Muscle layer of duodenum (tissue), 2 donors: ENCODE measurements around the gene RHOT2.

Experiments
- H3K27ac ChIP-seq: one replicate; pipeline ENCODE4 v1.7.0; 2013; ENCODE audit warnings: mild to moderate bottlenecking, low read length
- H3K27me3 ChIP-seq: one replicate; pipeline ENCODE4 v1.7.0; 2013; ENCODE audit warnings: low read depth, mild to moderate bottlenecking, control low read depth, low read length
- H3K36me3 ChIP-seq, 2 donors: one replicate each; pipeline ENCODE4 v1.7.0; 2013; ENCODE audit warnings: low read length in 2 of 2, control low read depth in 1 of 2, mild to moderate bottlenecking in 1 of 2; ENCODE audit not compliant: insufficient read depth in 2 of 2, control insufficient read depth in 1 of 2
- H3K4me1 ChIP-seq, 2 donors: one replicate each; pipeline ENCODE4 v1.7.0; 2013; ENCODE audit warnings: low read length in 2 of 2, mild to moderate bottlenecking in 2 of 2, control low read depth in 1 of 2, moderate library complexity in 1 of 2; ENCODE audit not compliant: insufficient read depth in 2 of 2, control insufficient read depth in 1 of 2
- H3K4me3 ChIP-seq, 2 donors: one replicate each; pipeline ENCODE4 v1.7.0; 2013; ENCODE audit warnings: low read length in 2 of 2, low read depth in 1 of 2, mild to moderate bottlenecking in 1 of 2
- H3K9me3 ChIP-seq, 2 donors: one replicate each; pipeline ENCODE4 v1.7.0; 2013; ENCODE audit warnings: low read length in 2 of 2, control low read depth in 1 of 2, mild to moderate bottlenecking in 1 of 2; ENCODE audit not compliant: control insufficient read depth in 1 of 2
- donor health status: healthy.

The RHOT2 gene

GRCh38 chr16:716768-717325, 48.9 kb downstream of the RHOT2 start:
- Histone ChIP-seq H3K9me3 (no peaks in the 10 kb centered on the region), H3K4me3 (peak overlapping the region in 1 of 2 donors; percentile 81), H3K36me3 (no peaks in the 10 kb centered on the region), H3K27me3 (no peaks in the 10 kb centered on the region), H3K4me1 (peaks cover 9 to 57% of the 10 kb centered on the region in 2 donors), H3K27ac (no peak overlapping the region)

DNA sequence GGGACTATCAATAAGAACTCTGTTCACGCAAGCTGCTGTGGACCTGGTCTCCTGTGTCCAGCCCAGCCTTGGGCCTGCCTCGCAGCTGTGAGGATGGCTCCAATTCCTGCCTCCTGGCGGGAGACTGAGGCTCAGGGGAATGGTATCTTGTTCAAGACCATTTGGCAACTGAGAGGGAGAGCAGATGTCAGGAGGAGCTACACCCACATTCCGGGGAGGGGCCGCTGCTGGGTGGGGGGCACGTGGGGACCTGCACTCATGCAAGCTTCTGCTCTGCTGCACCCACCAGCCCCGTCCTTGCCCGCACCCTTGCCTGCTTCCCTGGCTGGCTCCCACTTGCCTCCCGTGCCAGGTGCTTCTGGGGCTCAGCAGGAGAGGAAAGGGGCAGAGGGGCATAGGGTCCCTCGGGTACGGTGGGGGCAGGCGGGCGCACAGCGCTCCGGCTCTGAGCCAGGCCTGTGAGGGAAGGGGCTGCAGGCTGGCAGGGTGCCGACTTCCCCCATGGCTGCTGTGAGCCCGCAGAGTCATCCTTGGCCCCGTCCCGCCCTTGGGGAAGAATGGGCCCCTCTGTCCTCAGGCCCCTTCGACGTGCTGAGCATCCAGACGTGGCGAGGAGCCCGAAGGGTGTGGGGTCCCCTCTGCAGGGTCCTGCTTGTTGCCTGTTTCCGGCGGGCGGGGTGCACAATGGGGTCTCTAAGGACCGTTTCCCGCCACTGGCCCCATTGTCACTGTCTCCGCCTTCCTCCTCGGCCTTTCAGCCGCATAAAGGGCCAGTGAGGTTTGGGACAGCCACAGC, 49.7 kb downstream of the RHOT2 start:
- no peaks in the 10 kb centered on the region for H3K36me3 ChIP-seq
- no peaks in the 10 kb centered on the region for H3K9me3 ChIP-seq
- no peaks in the 10 kb centered on the region for H3K27me3 ChIP-seq
- peaks cover 9 to 62% of the 10 kb centered on the region in 2 donors for H3K4me1 ChIP-seq
- H3K4me3 ChIP-seq = no peak overlapping the region
- no peak overlapping the region for H3K27ac ChIP-seq

GRCh38 chr16:718389-718788, 50.5 kb downstream of the RHOT2 start:
- Histone ChIP-seq H3K27me3 (no peaks in the 10 kb centered on the region), H3K4me3 (no peak overlapping the region), H3K9me3 (no peaks in the 10 kb centered on the region), H3K4me1 (peaks cover 9 to 62% of the 10 kb centered on the region in 2 donors), H3K36me3 (no peaks in the 10 kb centered on the region), H3K27ac (no peak overlapping the region)

DNA sequence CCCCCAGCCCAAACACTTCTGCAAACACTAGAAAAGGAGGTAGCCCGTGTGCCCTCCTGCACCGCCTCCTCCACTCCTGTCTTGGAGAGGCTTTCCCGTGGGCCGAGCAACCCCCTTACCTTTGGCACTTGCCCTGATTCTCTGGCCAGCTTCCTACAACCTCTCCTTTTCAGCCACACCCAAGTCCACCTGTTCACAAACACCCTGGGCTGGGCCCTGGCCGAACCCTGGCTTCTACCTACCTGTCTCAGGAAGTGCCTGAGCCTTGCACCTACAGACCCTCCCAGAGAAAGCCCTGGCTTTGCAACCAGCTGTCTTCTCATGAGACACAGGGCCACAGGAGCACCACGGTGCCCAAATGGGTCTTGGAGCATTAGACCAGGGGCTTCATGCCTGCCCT, 51.0 kb downstream of the RHOT2 start:
- no peak overlapping the region for H3K4me3 ChIP-seq
- H3K27me3 ChIP-seq = no peaks in the 10 kb centered on the region
- H3K27ac ChIP-seq = no peak overlapping the region
- H3K4me1 ChIP-seq = peaks cover 9 to 62% of the 10 kb centered on the region in 2 donors
- no peaks in the 10 kb centered on the region for H3K36me3 ChIP-seq
- no peaks in the 10 kb centered on the region for H3K9me3 ChIP-seq

GRCh38 chr16:719815-720446, 52.0 kb downstream of the RHOT2 start:
- H3K27me3 ChIP-seq = no peaks in the 10 kb centered on the region
- peak overlapping the region; percentile 55 to 70 for H3K4me3 ChIP-seq
- peaks cover 9 to 56% of the 10 kb centered on the region in 2 donors for H3K4me1 ChIP-seq
- H3K9me3 ChIP-seq = no peaks in the 10 kb centered on the region
- H3K36me3 ChIP-seq = no peaks in the 10 kb centered on the region
- peak overlapping the region; percentile 31 for H3K27ac ChIP-seq

GRCh38 chr16:720447-720989, 52.6 kb downstream of the RHOT2 start:
- Histone ChIP-seq H3K9me3 (no peaks in the 10 kb centered on the region), H3K36me3 (no peaks in the 10 kb centered on the region)

DNA sequence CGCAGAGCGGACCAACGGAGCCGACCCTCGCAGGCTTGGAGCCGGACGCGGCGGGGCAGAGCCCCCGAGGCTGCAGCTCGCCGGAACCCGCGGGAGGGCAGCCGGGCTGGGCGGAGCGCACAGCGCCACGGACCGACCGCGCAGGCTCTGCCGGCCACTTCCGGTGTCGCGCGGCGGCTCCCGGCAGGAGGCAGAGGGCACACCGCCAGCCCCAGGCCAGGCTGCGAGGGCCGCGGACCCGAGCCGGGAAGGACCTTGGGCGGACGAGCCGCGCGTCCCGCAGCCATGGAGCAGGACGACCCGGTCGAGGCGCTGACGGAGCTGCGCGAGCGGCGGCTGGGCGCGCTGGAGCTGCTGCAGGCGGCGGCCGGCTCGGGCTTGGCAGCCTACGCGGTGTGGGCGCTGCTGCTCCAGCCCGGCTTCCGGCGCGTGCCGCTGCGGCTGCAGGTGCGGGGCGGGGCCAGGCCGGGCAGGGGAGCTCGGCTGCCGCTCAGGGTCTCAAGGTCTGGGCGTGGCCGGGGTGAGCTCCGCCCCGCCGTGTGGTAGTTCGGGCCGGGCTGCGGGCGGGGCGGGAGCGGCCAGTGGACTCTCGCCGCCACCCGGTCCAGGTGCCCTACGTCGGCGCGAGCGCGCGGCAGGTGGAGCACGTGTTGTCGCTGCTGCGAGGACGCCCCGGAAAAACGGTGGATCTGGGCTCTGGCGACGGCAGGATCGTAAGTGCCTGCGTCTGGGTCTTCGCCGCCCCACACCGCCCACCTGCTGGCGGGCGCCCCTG, 53.2 kb downstream of the RHOT2 start, which contains the start of gene ANTKMT:
ANTKMT (plus strand) TSS at position 157 of the 775 bp plus-strand sequence; CDS start at position 286, 129 bp downstream.
- peaks cover 9 to 48% of the 10 kb centered on the region in 2 donors for H3K4me1 ChIP-seq
- no peaks in the 10 kb centered on the region for H3K9me3 ChIP-seq
- peak within 1 kb of the TSS; percentile 55 to 70 for H3K4me3 ChIP-seq
- peaks cover 4% of the 10 kb centered on the region for H3K27me3 ChIP-seq
- H3K36me3 ChIP-seq = no peaks in the 10 kb centered on the region
- H3K27ac ChIP-seq = peak within 1 kb of the TSS; percentile 31

More at GRCh38 chr16:720447-720989, 52.6 kb downstream of the RHOT2 start:
- Histone ChIP-seq H3K27me3 (no peaks in the 10 kb centered on the region), H3K4me3 (peak overlapping the region; percentile 55 to 70), H3K4me1 (peaks cover 9 to 52% of the 10 kb centered on the region in 2 donors), H3K27ac (peak overlapping the region; percentile 31)

- no peaks in the 10 kb centered on the region for H3K9me3 ChIP-seq
- H3K27ac ChIP-seq = no peak overlapping the region
- H3K27me3 ChIP-seq = peaks cover 8% of the 10 kb centered on the region
- H3K4me1 ChIP-seq = peaks cover 9 to 47% of the 10 kb centered on the region in 2 donors
- peak overlapping the region in 1 of 2 donors; percentile 70 for H3K4me3 ChIP-seq
- no peaks in the 10 kb centered on the region for H3K36me3 ChIP-seq
These were observed 54.0 kb downstream of the RHOT2 start for GRCh38 chr16:721765-722540.

- Histone ChIP-seq H3K36me3 (no peaks in the 10 kb centered on the region), H3K27me3 (peaks cover 8% of the 10 kb centered on the region), H3K4me3 (no peak overlapping the region), H3K4me1 (peaks cover 9 to 50% of the 10 kb centered on the region in 2 donors), H3K9me3 (no peaks in the 10 kb centered on the region), H3K27ac (no peak overlapping the region)
These were observed 55.1 kb downstream of the RHOT2 start for GRCh38 chr16:722835-723633.

DNA sequence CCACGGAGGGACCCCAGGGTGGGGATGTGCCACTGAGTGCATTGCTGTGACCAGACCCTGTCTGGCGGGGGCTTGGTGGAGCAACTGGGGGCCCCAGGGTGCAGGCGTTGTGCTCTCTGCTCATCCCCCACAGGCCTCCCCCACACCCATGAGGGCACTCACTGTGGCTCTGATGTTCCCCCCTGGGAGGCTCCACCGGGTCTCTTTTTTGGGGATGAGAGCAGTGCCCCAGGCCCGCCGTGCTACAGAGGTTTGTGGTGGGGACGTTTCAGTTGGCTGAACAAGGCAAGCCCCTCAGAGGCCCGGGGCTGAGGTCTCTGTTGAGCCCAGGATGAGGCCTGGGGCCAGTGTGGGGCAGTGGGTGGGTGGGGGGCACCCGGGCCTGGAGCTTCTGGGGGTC, 55.8 kb downstream of the RHOT2 start:
- Histone ChIP-seq H3K36me3 (no peaks in the 10 kb centered on the region), H3K27me3 (peaks cover 8% of the 10 kb centered on the region), H3K9me3 (no peaks in the 10 kb centered on the region), H3K27ac (no peak overlapping the region), H3K4me3 (no peak overlapping the region), H3K4me1 (peaks cover 9 to 50% of the 10 kb centered on the region in 2 donors)
